ENCODE data around the gene POLDIP2. TPM values are rescaled to one million over a fixed set of nuclear protein-coding genes. Genes with fewer than 3 reads are reported as not detected.

Gene POLDIP2
- total and polyA plus RNA-seq, 2 of the 13 experiments (the other 11 are each of a cell fraction or from before 2014, with no cell fraction given) = 85.9 to 114 TPM

- peak; percentile 94 for TF ChIP-seq ZNF501 (CRISPR knock-in tag; IDR thresholded peaks at IDR 0.05)
- TF ChIP-seq NFATC3 (CRISPR knock-in tag; IDR thresholded peaks at IDR 0.05) = no peak
- peak; percentile 42 to 87; a peak in 3 of 4 replicates for TF ChIP-seq POLR2A (IDR thresholded peaks at IDR 0.05; ENCODE audit: insufficient read depth in 1 of 2, low read depth in 2 of 2, low read length in 2 of 2)
- peak; percentile 87; the same call in 1 of the 2 replicates for TF ChIP-seq ZNF614 (CRISPR knock-in tag; IDR thresholded peaks at IDR 0.05; ENCODE audit: borderline replicate concordance)
- peak; percentile 100 for TF ChIP-seq CREM (IDR thresholded peaks at IDR 0.05)
- peak; percentile 72 for TF ChIP-seq CREM (CRISPR knock-in tag; IDR thresholded peaks at IDR 0.05)
- peak; percentile 93 for TF ChIP-seq DMAP1 (CRISPR knock-in tag; IDR thresholded peaks at IDR 0.05)
- 0 out of 4 replicates have a peak, but pooled peaks of 1 of the 2 experiments have one; percentile 34 for TF ChIP-seq EP300 (IDR thresholded peaks at IDR 0.05; ENCODE audit: low read depth in 2 of 2, low read length in 2 of 2)
- TF ChIP-seq EP300 (CRISPR knock-in tag; IDR thresholded peaks at IDR 0.05; ENCODE audit: borderline replicate concordance) = no peak
- TF ChIP-seq NFKBIZ (CRISPR knock-in tag; IDR thresholded peaks at IDR 0.05) = 0 out of 2 replicates have a peak, but pooled peaks have one; percentile 68
- TF ChIP-seq ZNF605 (CRISPR knock-in tag; IDR thresholded peaks at IDR 0.05) = peak; percentile 43
- TF ChIP-seq MYNN (CRISPR knock-in tag; IDR thresholded peaks at IDR 0.05; ENCODE audit: low read depth) = no peak
- 0 out of 2 replicates have a peak, but pooled peaks have one; percentile 7 for TF ChIP-seq ZNF160 (CRISPR knock-in tag; IDR thresholded peaks at IDR 0.05)
- TF ChIP-seq REST (IDR thresholded peaks at IDR 0.05; ENCODE audit: borderline replicate concordance in 1 of 2, low read depth in 1 of 2, low read length in 2 of 2) = no peak
- peak in 1 of 2 experiments; percentile 86; a peak in 2 of 4 replicates for TF ChIP-seq KLF16 (CRISPR knock-in tag; IDR thresholded peaks at IDR 0.05)
- TF ChIP-seq TAF1 (CRISPR knock-in tag; IDR thresholded peaks at IDR 0.05) = peak; percentile 72
- no peak for TF ChIP-seq ZNF678 (CRISPR knock-in tag; IDR thresholded peaks at IDR 0.05)
- TF ChIP-seq ZNF740 (CRISPR knock-in tag; IDR thresholded peaks at IDR 0.05) = no peak; the same call in 1 of the 2 replicates
- no peak for TF ChIP-seq HNF4G (IDR thresholded peaks at IDR 0.05; ENCODE audit: borderline replicate concordance, low read depth, low read length)
- no peak for TF ChIP-seq HNF4G (CRISPR knock-in tag; IDR thresholded peaks at IDR 0.05; ENCODE audit: borderline replicate concordance, low read depth)
- TF ChIP-seq JUND (CRISPR knock-in tag; IDR thresholded peaks at IDR 0.05) = peak; percentile 92
- peak; percentile 80; the same call in 1 of the 2 replicates for TF ChIP-seq ZNF451 (CRISPR knock-in tag; IDR thresholded peaks at IDR 0.05)
- TF ChIP-seq ZNF430 (CRISPR knock-in tag; IDR thresholded peaks at IDR 0.05) = no peak
- TF ChIP-seq ZFX (CRISPR knock-in tag; IDR thresholded peaks at IDR 0.05; ENCODE audit: low read depth) = peak; percentile 83
- peak; percentile 79; the same call in 1 of the 2 replicates for TF ChIP-seq ZNF317 (CRISPR knock-in tag; IDR thresholded peaks at IDR 0.05)
- no peak for TF ChIP-seq SNRNP70 (IDR thresholded peaks at IDR 0.05; ENCODE audit: low read depth, low read length)
- no peak for TF ChIP-seq RBAK (CRISPR knock-in tag; IDR thresholded peaks at IDR 0.05)
- no peak for TF ChIP-seq NR2F6 (IDR thresholded peaks at IDR 0.05)
- TF ChIP-seq NR2F6 (CRISPR knock-in tag; IDR thresholded peaks at IDR 0.05) = peak; percentile 20; the same call in 1 of the 2 replicates
- TF ChIP-seq TBL1XR1 (IDR thresholded peaks at IDR 0.05; ENCODE audit: borderline replicate concordance, low read length, partially characterized antibody) = peak; percentile 93
Observed at GRCh38 chr17:28335201-28335958, 21.9 kb downstream of the POLDIP2 start, which contains the start of the genes IFT20 and TNFAIP1 (continued).
